HG03039 (cell line): ENCODE results near the gene CTIF.

Experiments
- ATAC-seq: cut with Tn5 transposase; IDR thresholded peaks from one replicate; pipeline ENCODE4 v1.9.1; 2021; ENCODE audit warnings: mild to moderate bottlenecking, moderate library complexity; ENCODE audit not compliant: unreplicated experiment

Gene CTIF

DNA sequence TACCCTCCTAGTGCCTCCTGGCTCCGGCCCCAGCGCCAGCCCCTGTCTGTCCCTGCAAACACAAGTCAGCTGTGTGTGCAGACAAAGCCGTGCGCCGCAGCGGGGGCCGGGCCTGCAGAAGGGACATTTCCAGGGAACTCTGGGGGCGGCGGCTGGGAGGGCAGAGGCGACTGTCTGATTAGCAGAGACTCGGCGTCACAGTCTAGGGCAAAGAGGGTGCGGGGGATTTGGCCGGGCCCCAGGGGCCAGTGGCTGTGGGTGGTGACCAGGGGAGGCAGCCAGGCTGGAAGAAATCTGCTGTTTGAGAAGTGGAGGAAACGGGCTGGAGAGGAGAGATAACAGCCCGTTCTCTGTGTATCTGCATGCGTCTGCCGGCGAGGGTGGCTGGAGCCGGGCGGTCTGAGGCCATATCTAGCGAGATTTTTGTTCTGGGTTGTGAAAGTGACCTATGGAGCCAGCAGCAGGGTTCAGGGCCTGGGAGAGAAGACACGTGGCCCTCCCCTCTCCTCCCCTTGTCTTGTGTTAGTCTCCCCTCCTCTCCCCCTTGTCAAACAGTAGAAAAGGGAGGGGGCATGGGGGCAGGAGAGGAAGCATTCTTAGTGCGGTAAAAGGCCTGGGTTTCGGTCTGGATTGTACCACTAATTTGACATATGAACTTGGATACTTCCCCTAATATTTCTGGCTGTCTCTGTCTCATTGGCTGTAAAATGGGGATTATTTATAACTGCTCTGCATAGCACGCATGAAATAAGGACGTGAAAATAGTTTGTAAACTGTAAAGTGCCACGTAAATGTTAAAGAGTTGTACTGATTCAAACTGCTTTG is 242.5 kb downstream of the CTIF start:
- ATAC-seq = no peak

- no peak for ATAC-seq
Observed at GRCh38 chr18:48781988-48782363, 243.1 kb downstream of the CTIF start.

- no peak for ATAC-seq
Observed at GRCh38 chr18:48782381-48782861, 243.6 kb downstream of the CTIF start.

DNA sequence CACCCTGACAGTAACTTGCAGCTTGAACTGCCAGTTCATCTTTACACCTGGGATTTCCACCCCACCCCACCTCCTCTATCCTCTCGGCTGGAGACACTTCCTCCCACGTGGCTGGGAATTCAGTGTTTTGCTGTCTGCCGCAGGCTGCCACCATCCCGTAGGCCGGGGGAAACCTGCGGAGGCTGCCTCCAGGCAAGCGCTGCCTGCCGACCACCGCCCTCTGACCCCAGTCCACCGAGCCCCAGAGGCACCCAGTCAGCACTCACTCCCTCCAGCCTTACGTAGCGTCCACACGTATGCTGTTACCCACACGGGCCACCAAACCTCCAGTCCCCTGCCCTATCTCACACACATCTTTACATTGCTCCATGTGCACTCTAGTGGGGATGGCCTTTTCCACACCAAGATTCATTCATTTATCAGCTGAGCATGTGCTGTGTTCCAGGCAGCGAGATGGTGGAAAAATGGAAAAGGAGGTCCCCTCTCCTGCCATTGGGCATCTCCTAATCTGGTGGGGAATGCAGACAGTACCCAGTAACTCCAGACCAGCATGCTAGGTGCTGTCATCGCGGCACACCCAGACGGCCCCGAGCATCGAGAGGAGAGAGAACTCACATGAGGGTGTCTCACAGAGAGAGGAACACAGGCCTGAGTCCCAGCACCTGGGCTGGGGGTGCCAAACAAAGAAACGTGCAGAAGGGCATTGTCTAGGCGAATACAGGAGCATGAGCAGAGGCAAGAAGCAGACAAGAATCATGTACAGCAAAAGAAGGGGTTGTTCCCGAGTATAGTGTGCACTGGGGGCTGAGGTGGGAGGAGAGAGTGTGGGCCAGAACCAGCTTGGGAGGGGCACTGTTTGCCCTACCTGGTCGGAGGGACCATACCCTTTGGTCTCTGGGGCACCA is 245.0 kb downstream of the CTIF start:
- ATAC-seq = no peak

DNA sequence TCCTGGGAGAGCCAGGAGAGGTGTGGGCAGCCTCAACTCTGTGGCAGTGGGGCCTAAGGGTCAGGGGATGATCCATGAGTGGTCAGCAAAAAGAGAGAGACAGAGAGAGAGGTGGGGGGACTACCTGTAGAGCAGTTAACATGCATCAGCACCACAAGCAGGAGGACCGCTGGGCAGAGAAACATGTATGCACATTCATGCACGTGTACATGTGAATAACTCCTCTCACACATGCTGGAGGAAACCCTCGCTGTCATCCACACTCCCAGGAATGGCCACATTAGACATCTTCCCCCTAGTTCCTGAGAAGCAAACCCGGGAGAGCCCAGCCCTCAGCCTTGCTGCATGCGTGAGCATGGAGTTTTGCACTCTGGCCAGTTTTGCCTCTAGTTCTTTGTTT is 245.8 kb downstream of the CTIF start:
- ATAC-seq = no peak

GRCh38 chr18:48785091-48785614 is 246.3 kb downstream of the CTIF start:
- peak; percentile 78 for ATAC-seq

GRCh38 chr18:48785736-48786454 is 247.1 kb downstream of the CTIF start:
- no peak for ATAC-seq

DNA sequence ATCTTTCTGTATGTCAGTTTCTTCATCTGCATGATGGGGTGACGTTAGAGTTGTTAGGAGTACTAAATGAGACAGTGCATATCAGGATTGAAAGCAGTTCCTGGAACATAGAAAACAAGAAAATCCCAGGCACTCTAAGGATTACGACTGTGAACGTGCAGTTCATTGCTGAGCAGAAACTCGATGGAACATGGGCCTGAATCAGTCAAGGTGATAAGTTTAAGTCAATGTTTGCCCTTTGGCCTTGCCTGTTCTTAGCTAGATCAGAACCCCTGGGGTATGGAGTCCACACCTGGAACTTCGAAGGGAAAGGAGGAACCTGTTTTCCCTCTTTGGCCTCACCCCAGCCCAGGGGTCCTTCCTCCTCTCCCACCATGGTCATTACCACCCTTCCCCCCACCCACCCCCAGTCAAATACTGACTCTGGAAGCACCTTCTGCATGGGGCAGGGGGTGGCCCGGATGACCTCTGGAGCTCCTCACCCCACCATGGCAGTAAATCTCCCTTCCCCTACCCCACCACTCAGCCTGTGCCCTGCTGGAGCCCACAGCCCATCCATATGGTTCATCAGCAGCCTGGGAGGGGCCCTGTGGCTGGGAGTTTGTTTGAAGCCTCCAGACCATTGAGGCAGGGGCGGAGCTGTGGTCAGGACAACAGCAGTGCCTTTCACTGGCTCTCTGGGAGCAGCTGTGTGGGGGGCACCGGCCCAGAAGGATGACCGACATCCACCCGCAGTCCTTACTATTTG is 247.8 kb downstream of the CTIF start:
- ATAC-seq = no peak

- no peak for ATAC-seq
Observed at GRCh38 chr18:48787203-48788151, 248.6 kb downstream of the CTIF start.

- ATAC-seq = no peak
Observed at GRCh38 chr18:48788373-48788772, 249.5 kb downstream of the CTIF start.

DNA sequence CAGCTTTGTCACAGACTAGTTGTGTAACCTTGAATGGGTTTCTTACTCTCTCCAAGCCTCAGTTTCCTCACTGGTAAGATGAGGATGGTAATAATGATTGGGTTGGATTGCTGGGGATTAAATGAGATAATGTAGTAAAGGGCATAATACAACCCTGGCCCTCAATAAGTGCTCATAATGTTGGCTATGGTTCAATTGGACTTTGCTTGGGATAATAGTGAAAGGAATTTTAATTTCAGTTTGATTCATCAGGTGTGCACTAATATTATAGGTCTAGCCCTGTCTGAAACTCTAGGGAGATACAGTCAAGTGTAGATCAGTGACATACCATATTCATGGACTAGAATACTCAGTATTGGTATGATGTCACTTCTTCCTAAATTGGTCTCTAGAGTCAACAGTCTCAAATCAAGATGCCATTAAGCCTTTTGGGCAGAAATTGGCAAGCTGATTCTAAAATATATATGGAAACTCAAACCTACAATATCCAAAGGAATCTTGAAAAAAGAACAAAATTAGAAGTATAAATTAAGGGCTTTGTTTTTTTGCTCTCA is 250.5 kb downstream of the CTIF start:
- no peak for ATAC-seq

DNA sequence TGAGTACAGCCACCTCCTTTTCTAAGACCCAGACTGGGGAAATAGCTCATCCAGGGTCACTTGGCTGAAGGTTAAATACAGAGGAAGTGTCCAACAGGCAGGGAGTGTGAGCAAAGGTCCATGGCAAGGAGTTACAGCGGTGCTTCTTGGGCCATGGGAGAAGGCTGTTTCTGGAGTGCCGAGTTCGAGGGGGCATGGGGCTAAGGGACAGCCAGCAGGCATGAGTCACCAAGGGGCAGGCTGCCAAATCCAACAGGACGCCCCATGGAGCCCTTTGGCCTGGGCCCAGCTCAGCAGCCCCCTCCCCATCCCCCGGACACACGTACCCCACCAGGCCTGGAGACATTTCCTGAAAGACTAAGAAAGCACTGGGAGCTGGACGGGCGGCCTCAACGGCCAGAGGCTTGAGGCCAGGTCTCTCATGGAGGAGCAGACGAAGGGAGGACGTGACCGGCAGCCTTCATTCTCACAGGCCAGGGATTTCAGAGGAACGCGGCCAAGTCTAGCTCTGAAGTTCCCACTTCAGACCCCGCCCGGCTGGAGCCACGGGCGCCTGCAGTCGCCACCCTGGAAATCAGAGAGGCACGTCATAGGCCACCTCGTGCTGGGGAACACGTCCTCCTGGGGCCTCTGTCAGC is 251.5 kb downstream of the CTIF start:
- no peak for ATAC-seq

DNA sequence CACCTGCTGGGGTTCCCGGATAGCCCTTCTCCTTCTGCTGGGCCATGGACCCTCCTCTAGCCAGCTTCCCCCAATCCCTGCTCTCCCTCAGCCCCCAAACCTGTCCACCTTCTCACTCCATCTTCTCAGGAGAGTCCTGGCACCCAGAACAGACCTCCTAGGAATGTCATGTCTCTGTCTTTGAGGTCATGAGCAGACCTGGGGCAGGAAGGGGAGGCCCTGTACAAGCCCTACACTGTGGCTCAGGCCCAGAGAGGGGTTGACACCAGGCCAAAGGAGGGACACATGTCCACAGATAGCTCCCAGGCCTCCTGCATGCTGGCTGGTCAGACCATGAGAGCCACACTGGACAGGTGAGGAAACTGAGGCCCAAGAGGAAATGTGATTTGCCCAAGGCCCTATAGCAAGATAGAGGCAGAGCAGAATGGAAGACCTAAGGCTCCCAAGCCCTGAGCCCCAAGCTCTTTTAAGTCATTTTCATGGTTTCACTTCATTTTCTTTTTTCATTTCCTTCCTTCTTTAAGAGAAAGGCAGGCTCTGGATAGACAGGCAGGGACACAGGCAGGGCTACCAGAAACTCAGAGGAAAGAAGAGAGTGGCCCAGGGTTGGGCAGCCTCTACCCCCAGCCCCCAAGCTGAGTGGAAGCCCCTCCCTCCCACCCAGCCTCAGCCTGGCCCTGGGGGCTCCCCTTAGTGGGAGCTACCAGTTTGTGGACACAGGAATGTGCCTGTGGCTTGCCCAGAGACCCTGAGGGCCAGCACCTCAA is 252.2 kb downstream of the CTIF start:
- no peak for ATAC-seq

DNA sequence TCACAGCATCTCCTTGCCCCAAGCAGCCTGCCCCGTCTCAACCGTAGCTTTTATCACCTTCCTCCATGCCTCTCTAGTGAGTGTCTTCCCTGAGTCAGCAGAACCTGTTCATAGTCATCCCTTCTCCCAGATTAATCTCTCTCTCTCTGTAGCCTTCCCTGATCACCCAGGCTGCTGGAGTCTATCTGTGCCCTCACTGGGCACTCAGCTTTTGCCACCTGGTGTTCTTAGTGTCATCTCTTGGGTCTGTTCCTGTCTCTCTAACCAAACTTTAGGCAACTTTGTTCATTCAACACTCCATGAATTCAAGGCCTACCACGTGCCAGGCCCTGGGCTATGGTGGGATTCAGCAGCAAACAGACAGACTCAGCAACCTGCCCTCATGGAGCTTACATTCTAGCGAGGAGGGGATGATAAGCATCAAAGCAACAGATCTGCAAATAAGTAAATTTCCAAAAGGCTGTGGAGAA is 252.8 kb downstream of the CTIF start:
- ATAC-seq = no peak

- no peak for ATAC-seq
Observed at GRCh38 chr18:48792141-48792540, 253.3 kb downstream of the CTIF start.

DNA sequence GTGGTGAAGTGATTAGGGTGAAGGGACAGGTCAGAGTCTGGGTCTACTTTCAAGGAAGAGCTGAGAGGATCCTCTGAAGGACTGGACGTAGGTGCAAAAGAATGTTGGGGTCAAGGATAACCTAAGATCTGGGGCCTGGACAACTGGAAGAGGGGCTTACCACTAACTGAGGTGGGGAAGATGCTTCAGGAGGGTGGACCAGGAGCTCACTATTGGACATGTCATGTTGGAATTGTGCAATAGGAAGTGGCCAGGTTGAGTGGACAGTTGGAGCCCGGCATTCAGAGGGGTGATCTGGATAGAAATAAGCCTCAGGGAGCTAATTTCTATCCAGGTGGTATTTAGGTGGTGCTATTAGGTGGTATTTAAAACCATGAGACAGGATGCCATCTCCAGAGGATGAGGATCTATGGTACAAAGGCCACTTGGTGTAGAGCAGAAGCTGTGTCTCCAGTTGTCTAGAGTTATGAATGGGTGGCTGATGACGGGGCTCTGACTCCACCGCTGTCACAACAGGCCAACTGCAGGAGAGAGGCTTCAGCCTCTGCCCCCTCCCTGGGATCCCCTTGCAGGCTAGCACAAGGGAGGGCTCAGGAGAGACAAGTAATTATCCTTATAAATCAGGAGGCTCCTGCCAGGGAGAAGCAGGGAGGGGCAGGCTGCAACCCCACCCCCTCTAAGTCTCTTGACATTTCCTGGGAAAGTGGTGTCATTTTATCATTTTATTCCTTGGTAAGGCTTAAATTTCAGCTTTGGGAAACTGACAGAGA is 254.0 kb downstream of the CTIF start:
- ATAC-seq = no peak
